Activated T-helper 2 cell treated with anti-CD3 and anti-CD28 coated beads, Interferon-gamma antibody, Interleukin-2, Interleukin-4, amounts not matched to agents 10 μg/mL and 5 μg/mL and 100 μg/mL, durations not matched to agents 14 hours and 24 hours and 36 hours (primary cell): ENCODE results near the gene MRPS23. TPM values are rescaled to one million over a fixed set of nuclear protein-coding genes. Genes with fewer than 3 reads are reported as not detected.
"Not testable (repeated sequence)": the region's sequence is repeated elsewhere in the genome, so short reads cannot be mapped to it uniquely, and the experiment has no call there.

Source experiments
- DNase-seq: peaks from one replicate; pipeline ENCODE4 v3.0.0; 2021; ENCODE audit warnings: low spot score
- H3K27ac Mint-ChIP-seq: one replicate; pipeline ENCODE4 v1.8.0; 2021; ENCODE audit warnings: mixed read lengths
- H3K27me3 Mint-ChIP-seq: one replicate; pipeline ENCODE4 v1.8.0; 2021; ENCODE audit warnings: low read depth, mixed read lengths
- H3K36me3 Mint-ChIP-seq: one replicate; pipeline ENCODE4 v1.8.0; 2021; ENCODE audit warnings: low read depth, mixed read lengths
- H3K4me1 Mint-ChIP-seq: one replicate; pipeline ENCODE4 v1.8.0; 2021; ENCODE audit warnings: low read depth, mixed read lengths
- H3K4me3 Mint-ChIP-seq: one replicate; pipeline ENCODE4 v1.8.0; 2021; ENCODE audit warnings: low read depth, mild to moderate bottlenecking, moderate library complexity, mixed read lengths
- H3K9me3 Mint-ChIP-seq: one replicate; pipeline ENCODE4 v1.8.0; 2021; ENCODE audit warnings: mixed read lengths
- intact Hi-C: fragments of 100-400 bp; cut with micrococcal nuclease; formaldehyde crosslinking; loops from one replicate; pipeline ENCODE4 v1.15.1; 2023
- total RNA-seq: library from RNA; stranded (reverse); gene quantifications from 2 replicates; pipeline ENCODE4 v1.2.3, GENCODE V29; 2022

Gene MRPS23
- total RNA-seq, 1 donor from 2014 or later: 69.5 TPM

GRCh38 chr17:57855391-57856035, 5.7 kb upstream of the MRPS23 start:
- Mint-ChIP-seq H3K4me1 (peaks cover 16% of the 10 kb centered on the region), H3K36me3 (no peaks in the 10 kb centered on the region), H3K9me3 (no peaks in the 10 kb centered on the region), H3K27me3 (peaks cover 18% of the 10 kb centered on the region), H3K27ac (no peak overlapping the region), H3K4me3 (no peak overlapping the region)
- no peak for DNase-seq
- intact Hi-C loops: no loop called here

GRCh38 chr17:57853695-57854094, 3.9 kb upstream of the MRPS23 start:
- Mint-ChIP-seq H3K4me1 (peaks cover 19% of the 10 kb centered on the region), H3K4me3 (no peak overlapping the region), H3K27ac (no peak overlapping the region), H3K9me3 (no peaks in the 10 kb centered on the region), H3K36me3 (peaks cover 11% of the 10 kb centered on the region), H3K27me3 (peaks cover 6% of the 10 kb centered on the region)
- no peak for DNase-seq
- intact Hi-C loops: no loop called here

- H3K4me1 Mint-ChIP-seq: peaks cover 21% of the 10 kb centered on the region
- no peak for DNase-seq
- peaks cover 19% of the 10 kb centered on the region for H3K36me3 Mint-ChIP-seq
- H3K27me3 Mint-ChIP-seq: peaks cover 2% of the 10 kb centered on the region
- no peaks in the 10 kb centered on the region for H3K9me3 Mint-ChIP-seq
- intact Hi-C loops: no loop called here
- H3K4me3 Mint-ChIP-seq: no peak overlapping the region
- H3K27ac Mint-ChIP-seq: no peak overlapping the region
Observed at GRCh38 chr17:57852955-57853328, 3.1 kb upstream of the MRPS23 start.

- DNase-seq: no peak
- intact Hi-C loops: no loop called here
- Mint-ChIP-seq H3K9me3 (no peaks in the 10 kb centered on the region), H3K4me3 (peak overlapping the region; percentile 78), H3K27me3 (peaks cover 2% of the 10 kb centered on the region), H3K36me3 (peaks cover 19% of the 10 kb centered on the region), H3K27ac (no peak overlapping the region), H3K4me1 (peaks cover 21% of the 10 kb centered on the region)
Observed at GRCh38 chr17:57852092-57852954, 2.5 kb upstream of the MRPS23 start.

- peaks cover 31% of the 10 kb centered on the region for H3K36me3 Mint-ChIP-seq
- H3K27ac Mint-ChIP-seq: peak overlapping the region; percentile 91
- H3K27me3 Mint-ChIP-seq: no peaks in the 10 kb centered on the region
- H3K9me3 Mint-ChIP-seq: no peaks in the 10 kb centered on the region
- DNase-seq: peak; percentile 13
- H3K4me3 Mint-ChIP-seq: peak overlapping the region; percentile 85
- intact Hi-C loops: no loop called here
- H3K4me1 Mint-ChIP-seq: peaks cover 22% of the 10 kb centered on the region
Observed at GRCh38 chr17:57849163-57849873, 526 bp downstream of the MRPS23 start.

GRCh38 chr17:57846056-57846945, 3.5 kb downstream of the MRPS23 start:
- DNase-seq, H3K27me3 Mint-ChIP-seq, H3K9me3 Mint-ChIP-seq, H3K4me3 Mint-ChIP-seq, intact Hi-C loops, H3K27ac Mint-ChIP-seq: not testable (repeated sequence)
- H3K4me1 Mint-ChIP-seq: peaks cover 16% of the 10 kb centered on the region
- H3K36me3 Mint-ChIP-seq: peaks cover 42% of the 10 kb centered on the region

- Mint-ChIP-seq H3K4me1 (peaks cover 2% of the 10 kb centered on the region), H3K27ac (no peak overlapping the region), H3K9me3 (no peaks in the 10 kb centered on the region), H3K36me3 (peaks cover 45% of the 10 kb centered on the region), H3K27me3 (no peaks in the 10 kb centered on the region), H3K4me3 (no peak overlapping the region)
- intact Hi-C loops: no loop called here
- no peak for DNase-seq
Observed at GRCh38 chr17:57842280-57842679, 7.6 kb downstream of the MRPS23 start.

- no peak for DNase-seq
- Mint-ChIP-seq H3K27me3 (no peaks in the 10 kb centered on the region), H3K36me3 (peaks cover 37% of the 10 kb centered on the region), H3K4me3 (no peak overlapping the region), H3K9me3 (no peaks in the 10 kb centered on the region), H3K4me1 (peaks cover 3% of the 10 kb centered on the region), H3K27ac (no peak overlapping the region)
- intact Hi-C loops: no loop called here
Observed at GRCh38 chr17:57839571-57839923, 10.3 kb downstream of the MRPS23 start.

GRCh38 chr17:57838857-57839570, 10.8 kb downstream of the MRPS23 start:
- Mint-ChIP-seq H3K4me1 (peaks cover 8% of the 10 kb centered on the region), H3K36me3 (peaks cover 37% of the 10 kb centered on the region), H3K27ac (no peak overlapping the region), H3K27me3 (no peaks in the 10 kb centered on the region), H3K4me3 (no peak overlapping the region), H3K9me3 (no peaks in the 10 kb centered on the region)
- no peak for DNase-seq
- intact Hi-C loops: no loop called here

- Mint-ChIP-seq H3K36me3 (peaks cover 35% of the 10 kb centered on the region), H3K4me1 (peaks cover 9% of the 10 kb centered on the region), H3K9me3 (no peaks in the 10 kb centered on the region), H3K27me3 (no peaks in the 10 kb centered on the region), H3K27ac (no peak overlapping the region), H3K4me3 (no peak overlapping the region)
- intact Hi-C loops: no loop called here
- no peak for DNase-seq
Observed at GRCh38 chr17:57838453-57838852, 11.4 kb downstream of the MRPS23 start.

- no peak for DNase-seq
- Mint-ChIP-seq H3K27me3 (no peaks in the 10 kb centered on the region), H3K36me3 (peaks cover 20% of the 10 kb centered on the region), H3K4me1 (peaks cover 9% of the 10 kb centered on the region), H3K9me3 (no peaks in the 10 kb centered on the region), H3K27ac (no peak overlapping the region), H3K4me3 (no peak overlapping the region)
- intact Hi-C loops: no loop called here
Observed at GRCh38 chr17:57835333-57835900, 14.4 kb downstream of the MRPS23 start.
